Measurements from ENCODE around the gene REEP3. TPM values are rescaled to one million over a fixed set of nuclear protein-coding genes. Genes with fewer than 3 reads are reported as not detected.

Gene REEP3
- total and polyA plus RNA-seq, 2 of the 8 experiments (the other 6 are each of a cell fraction or from before 2014, with no cell fraction given), result 5.8 to 31.5 TPM

DNA sequence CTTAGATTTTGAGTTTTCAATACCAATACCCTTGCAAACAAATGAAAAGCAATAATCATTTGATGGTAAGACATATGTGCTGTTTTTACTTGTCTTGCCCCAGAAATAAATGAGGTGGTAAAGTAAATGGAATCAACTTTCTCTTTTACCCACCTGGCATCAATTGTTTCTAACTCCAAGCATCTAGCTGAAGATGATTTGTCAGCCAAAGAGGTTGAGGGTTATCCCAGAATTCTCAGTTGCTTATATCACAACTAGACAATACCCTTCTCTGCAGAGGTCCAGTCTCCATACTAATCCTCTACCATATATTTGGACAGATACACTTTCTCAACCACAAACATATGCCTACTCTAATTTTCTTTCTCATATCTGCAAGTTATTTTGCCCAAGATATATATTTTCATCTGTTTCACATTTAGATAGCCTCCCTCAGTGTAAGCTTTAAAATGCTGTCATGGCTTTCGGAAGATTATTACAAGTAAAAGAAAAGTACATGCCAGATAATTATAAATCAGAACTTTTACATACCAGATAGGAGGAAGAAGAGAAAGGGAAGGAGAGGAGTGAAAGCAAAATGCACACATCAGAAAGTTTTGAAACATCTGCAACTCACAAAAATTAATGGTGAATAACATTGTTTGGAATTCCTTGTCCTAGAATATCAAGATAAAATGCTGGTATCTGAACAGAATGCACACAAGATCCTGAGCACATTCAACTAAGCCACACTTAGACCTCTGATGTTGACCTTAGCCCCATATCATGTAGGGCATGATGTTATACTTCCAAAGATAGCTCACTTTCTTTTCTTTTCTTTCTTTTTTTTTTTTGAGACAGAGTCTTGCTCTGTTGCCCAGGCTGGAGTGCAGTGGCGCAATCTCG is 146.6 kb downstream of the REEP3 start (continued):
- TF ChIP-seq, protein P1, sequence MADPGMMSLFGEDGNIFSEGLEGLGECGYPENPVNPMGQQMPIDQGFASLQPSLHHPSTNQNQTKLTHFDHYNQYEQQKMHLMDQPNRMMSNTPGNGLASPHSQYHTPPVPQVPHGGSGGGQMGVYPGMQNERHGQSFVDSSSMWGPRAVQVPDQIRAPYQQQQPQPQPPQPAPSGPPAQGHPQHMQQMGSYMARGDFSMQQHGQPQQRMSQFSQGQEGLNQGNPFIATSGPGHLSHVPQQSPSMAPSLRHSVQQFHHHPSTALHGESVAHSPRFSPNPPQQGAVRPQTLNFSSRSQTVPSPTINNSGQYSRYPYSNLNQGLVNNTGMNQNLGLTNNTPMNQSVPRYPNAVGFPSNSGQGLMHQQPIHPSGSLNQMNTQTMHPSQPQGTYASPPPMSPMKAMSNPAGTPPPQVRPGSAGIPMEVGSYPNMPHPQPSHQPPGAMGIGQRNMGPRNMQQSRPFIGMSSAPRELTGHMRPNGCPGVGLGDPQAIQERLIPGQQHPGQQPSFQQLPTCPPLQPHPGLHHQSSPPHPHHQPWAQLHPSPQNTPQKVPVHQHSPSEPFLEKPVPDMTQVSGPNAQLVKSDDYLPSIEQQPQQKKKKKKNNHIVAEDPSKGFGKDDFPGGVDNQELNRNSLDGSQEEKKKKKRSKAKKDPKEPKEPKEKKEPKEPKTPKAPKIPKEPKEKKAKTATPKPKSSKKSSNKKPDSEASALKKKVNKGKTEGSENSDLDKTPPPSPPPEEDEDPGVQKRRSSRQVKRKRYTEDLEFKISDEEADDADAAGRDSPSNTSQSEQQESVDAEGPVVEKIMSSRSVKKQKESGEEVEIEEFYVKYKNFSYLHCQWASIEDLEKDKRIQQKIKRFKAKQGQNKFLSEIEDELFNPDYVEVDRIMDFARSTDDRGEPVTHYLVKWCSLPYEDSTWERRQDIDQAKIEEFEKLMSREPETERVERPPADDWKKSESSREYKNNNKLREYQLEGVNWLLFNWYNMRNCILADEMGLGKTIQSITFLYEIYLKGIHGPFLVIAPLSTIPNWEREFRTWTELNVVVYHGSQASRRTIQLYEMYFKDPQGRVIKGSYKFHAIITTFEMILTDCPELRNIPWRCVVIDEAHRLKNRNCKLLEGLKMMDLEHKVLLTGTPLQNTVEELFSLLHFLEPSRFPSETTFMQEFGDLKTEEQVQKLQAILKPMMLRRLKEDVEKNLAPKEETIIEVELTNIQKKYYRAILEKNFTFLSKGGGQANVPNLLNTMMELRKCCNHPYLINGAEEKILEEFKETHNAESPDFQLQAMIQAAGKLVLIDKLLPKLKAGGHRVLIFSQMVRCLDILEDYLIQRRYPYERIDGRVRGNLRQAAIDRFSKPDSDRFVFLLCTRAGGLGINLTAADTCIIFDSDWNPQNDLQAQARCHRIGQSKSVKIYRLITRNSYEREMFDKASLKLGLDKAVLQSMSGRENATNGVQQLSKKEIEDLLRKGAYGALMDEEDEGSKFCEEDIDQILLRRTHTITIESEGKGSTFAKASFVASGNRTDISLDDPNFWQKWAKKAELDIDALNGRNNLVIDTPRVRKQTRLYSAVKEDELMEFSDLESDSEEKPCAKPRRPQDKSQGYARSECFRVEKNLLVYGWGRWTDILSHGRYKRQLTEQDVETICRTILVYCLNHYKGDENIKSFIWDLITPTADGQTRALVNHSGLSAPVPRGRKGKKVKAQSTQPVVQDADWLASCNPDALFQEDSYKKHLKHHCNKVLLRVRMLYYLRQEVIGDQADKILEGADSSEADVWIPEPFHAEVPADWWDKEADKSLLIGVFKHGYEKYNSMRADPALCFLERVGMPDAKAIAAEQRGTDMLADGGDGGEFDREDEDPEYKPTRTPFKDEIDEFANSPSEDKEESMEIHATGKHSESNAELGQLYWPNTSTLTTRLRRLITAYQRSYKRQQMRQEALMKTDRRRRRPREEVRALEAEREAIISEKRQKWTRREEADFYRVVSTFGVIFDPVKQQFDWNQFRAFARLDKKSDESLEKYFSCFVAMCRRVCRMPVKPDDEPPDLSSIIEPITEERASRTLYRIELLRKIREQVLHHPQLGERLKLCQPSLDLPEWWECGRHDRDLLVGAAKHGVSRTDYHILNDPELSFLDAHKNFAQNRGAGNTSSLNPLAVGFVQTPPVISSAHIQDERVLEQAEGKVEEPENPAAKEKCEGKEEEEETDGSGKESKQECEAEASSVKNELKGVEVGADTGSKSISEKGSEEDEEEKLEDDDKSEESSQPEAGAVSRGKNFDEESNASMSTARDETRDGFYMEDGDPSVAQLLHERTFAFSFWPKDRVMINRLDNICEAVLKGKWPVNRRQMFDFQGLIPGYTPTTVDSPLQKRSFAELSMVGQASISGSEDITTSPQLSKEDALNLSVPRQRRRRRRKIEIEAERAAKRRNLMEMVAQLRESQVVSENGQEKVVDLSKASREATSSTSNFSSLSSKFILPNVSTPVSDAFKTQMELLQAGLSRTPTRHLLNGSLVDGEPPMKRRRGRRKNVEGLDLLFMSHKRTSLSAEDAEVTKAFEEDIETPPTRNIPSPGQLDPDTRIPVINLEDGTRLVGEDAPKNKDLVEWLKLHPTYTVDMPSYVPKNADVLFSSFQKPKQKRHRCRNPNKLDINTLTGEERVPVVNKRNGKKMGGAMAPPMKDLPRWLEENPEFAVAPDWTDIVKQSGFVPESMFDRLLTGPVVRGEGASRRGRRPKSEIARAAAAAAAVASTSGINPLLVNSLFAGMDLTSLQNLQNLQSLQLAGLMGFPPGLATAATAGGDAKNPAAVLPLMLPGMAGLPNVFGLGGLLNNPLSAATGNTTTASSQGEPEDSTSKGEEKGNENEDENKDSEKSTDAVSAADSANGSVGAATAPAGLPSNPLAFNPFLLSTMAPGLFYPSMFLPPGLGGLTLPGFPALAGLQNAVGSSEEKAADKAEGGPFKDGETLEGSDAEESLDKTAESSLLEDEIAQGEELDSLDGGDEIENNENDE (IDR thresholded peaks at IDR 0.05; ENCODE audit: insufficient replicate concordance, low read length), result no peak
- no peak for TF ChIP-seq BCL11A (IDR thresholded peaks at IDR 0.05; ENCODE audit: low read depth in 2 of 2, low read length in 2 of 2)
- TF ChIP-seq CBX8 (IDR thresholded peaks at IDR 0.05; ENCODE audit: borderline replicate concordance, low read depth, low read length), result no peak
- TF ChIP-seq, protein P2, sequence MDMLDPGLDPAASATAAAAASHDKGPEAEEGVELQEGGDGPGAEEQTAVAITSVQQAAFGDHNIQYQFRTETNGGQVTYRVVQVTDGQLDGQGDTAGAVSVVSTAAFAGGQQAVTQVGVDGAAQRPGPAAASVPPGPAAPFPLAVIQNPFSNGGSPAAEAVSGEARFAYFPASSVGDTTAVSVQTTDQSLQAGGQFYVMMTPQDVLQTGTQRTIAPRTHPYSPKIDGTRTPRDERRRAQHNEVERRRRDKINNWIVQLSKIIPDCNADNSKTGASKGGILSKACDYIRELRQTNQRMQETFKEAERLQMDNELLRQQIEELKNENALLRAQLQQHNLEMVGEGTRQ (IDR thresholded peaks at IDR 0.05; ENCODE audit: low read length), result no peak
- TF ChIP-seq SIRT6 (IDR thresholded peaks at IDR 0.05; ENCODE audit: low read length), result no peak

Measured in H1 (cell line).